ENCODE results near the gene SMYD1.

Gene SMYD1

DNA sequence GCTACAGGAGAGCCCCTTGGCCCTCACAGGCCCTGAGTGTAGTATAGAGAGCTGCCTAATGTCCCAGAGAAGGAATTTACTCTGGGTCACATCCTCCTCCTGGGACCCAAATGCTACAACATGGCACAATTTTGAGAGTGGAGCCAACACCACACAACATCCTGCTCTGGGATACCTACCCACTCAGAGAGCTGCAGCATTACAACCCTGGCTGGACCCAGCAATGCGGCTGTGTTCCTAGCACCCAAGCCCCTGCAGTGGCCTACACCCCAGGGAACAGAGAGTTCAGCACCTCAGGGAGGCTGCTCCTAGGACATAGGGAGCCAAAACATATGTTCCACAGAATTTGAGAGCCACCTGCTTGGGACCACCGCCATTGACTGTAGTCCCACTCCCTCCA lies 79.5 kb downstream of the SMYD1 start:
- H2BK12ac ChIP-seq (ENCODE audit: low read length): no peak overlapping the region
- H2AFZ ChIP-seq (ENCODE audit: insufficient read depth, low read length, poor library complexity): no peak overlapping the region
- no peaks in the 10 kb centered on the region for H3K4me1 ChIP-seq (ENCODE audit: control insufficient read depth in 1 of 2, insufficient read depth in 2 of 2, low read length in 2 of 2)
- no peaks in the 10 kb centered on the region for H3K79me2 ChIP-seq (ENCODE audit: control insufficient read depth, insufficient read depth, low read length, poor library complexity)
- H3K4ac ChIP-seq (ENCODE audit: low read depth, low read length): no peak overlapping the region
- H2BK5ac ChIP-seq (ENCODE audit: low read depth, low read length, poor library complexity): no peak overlapping the region
- H3K4me3 ChIP-seq (ENCODE audit: low read depth, low read length): no peak overlapping the region
- no peak overlapping the region for H4K8ac ChIP-seq (ENCODE audit: low read depth, low read length)
- H3K4me2 ChIP-seq (ENCODE audit: low read length): no peak overlapping the region
- peaks cover 7% of the 10 kb centered on the region for H3K9me3 ChIP-seq (ENCODE audit: insufficient read depth, low read depth, low read length)
- no CpG with 5 or more reads among the region's 2 CpGs for WGBS (ENCODE audit: extremely low coverage, insufficient coverage, insufficient read length)
- DNase-seq: no peak
- H3K14ac ChIP-seq (ENCODE audit: low read length): no peak overlapping the region
- no peak overlapping the region for H3K9ac ChIP-seq (ENCODE audit: low read length)
- no peak overlapping the region for H2BK120ac ChIP-seq (ENCODE audit: insufficient read depth, low read length, poor library complexity)
- no peak overlapping the region for H3K18ac ChIP-seq (ENCODE audit: low read length)
- no peak overlapping the region for H3K27ac ChIP-seq (ENCODE audit: low read depth, low read length)
- no peak overlapping the region for H2AK5ac ChIP-seq (ENCODE audit: low read length)
- H4K12ac ChIP-seq (ENCODE audit: low read depth, low read length): no peak overlapping the region
- no peaks in the 10 kb centered on the region for H3K27me3 ChIP-seq (ENCODE audit: insufficient read depth, low read length)
- H4K91ac ChIP-seq (ENCODE audit: low read depth, low read length): no peak overlapping the region
- H3K23ac ChIP-seq (ENCODE audit: low read length): no peak overlapping the region
- no peaks in the 10 kb centered on the region for H3K79me1 ChIP-seq (ENCODE audit: low read length)
- H3K36me3 ChIP-seq (ENCODE audit: control insufficient read depth in 1 of 2, insufficient read depth in 2 of 2, low read length in 2 of 2): no peaks in the 10 kb centered on the region

DNA sequence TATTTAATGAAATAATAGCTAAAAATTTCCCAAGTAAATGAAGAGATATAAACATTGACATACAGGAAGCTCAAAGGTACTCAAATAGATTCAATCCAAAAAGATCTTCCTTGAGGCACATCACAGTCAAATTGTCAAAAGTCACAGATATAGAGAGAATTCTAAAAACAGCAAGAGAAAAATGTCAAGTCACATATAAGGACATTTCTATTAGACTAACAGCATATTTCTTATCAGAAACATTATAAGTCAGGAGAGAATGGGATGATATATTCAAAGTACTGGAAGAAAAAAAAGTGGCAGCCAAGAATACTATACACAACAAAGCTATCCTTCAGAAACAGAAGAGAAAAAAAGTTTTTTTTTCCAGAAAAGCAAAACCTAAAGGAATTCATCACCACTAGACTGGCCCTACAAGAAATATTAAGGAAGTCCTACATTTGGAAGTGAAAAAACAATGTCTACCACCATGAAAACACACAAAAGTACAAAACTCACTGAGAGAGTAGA lies 81.4 kb downstream of the SMYD1 start:
- no peak overlapping the region for H3K4me2 ChIP-seq (ENCODE audit: low read length)
- no peaks in the 10 kb centered on the region for H3K79me2 ChIP-seq (ENCODE audit: control insufficient read depth, insufficient read depth, low read length, poor library complexity)
- H2BK12ac ChIP-seq (ENCODE audit: low read length): no peak overlapping the region
- no peak overlapping the region for H4K12ac ChIP-seq (ENCODE audit: low read depth, low read length)
- H3K9me3 ChIP-seq (ENCODE audit: insufficient read depth, low read depth, low read length): peaks cover 7% of the 10 kb centered on the region
- H3K23ac ChIP-seq (ENCODE audit: low read length): no peak overlapping the region
- H3K18ac ChIP-seq (ENCODE audit: low read length): no peak overlapping the region
- H3K27me3 ChIP-seq (ENCODE audit: insufficient read depth, low read length): no peaks in the 10 kb centered on the region
- H2BK120ac ChIP-seq (ENCODE audit: insufficient read depth, low read length, poor library complexity): no peak overlapping the region
- H4K8ac ChIP-seq (ENCODE audit: low read depth, low read length): no peak overlapping the region
- H2AK5ac ChIP-seq (ENCODE audit: low read length): no peak overlapping the region
- no peak overlapping the region for H2BK5ac ChIP-seq (ENCODE audit: low read depth, low read length, poor library complexity)
- no peak overlapping the region for H3K14ac ChIP-seq (ENCODE audit: low read length)
- H3K4ac ChIP-seq (ENCODE audit: low read depth, low read length): no peak overlapping the region
- H3K36me3 ChIP-seq (ENCODE audit: control insufficient read depth in 1 of 2, insufficient read depth in 2 of 2, low read length in 2 of 2): no peaks in the 10 kb centered on the region
- no peaks in the 10 kb centered on the region for H3K79me1 ChIP-seq (ENCODE audit: low read length)
- no peaks in the 10 kb centered on the region for H3K4me1 ChIP-seq (ENCODE audit: control insufficient read depth in 1 of 2, insufficient read depth in 2 of 2, low read length in 2 of 2)
- no peak overlapping the region for H3K27ac ChIP-seq (ENCODE audit: low read depth, low read length)
- no peak overlapping the region for H4K91ac ChIP-seq (ENCODE audit: low read depth, low read length)
- no peak for DNase-seq
- H2AFZ ChIP-seq (ENCODE audit: insufficient read depth, low read length, poor library complexity): no peak overlapping the region
- no peak overlapping the region for H3K4me3 ChIP-seq (ENCODE audit: low read depth, low read length)
- no peak overlapping the region for H3K9ac ChIP-seq (ENCODE audit: low read length)

GRCh38 chr2:88159481-88159880 lies 91.9 kb downstream of the SMYD1 start:
- Histone ChIP-seq H2BK5ac (ENCODE audit: low read depth, low read length, poor library complexity) (no peak overlapping the region), H3K23ac (ENCODE audit: low read length) (no peak overlapping the region), H3K27me3 (ENCODE audit: insufficient read depth, low read length) (no peaks in the 10 kb centered on the region), H3K9me3 (ENCODE audit: insufficient read depth, low read depth, low read length) (no peaks in the 10 kb centered on the region), H2BK120ac (ENCODE audit: insufficient read depth, low read length, poor library complexity) (no peak overlapping the region), H2AK5ac (ENCODE audit: low read length) (no peak overlapping the region), H4K91ac (ENCODE audit: low read depth, low read length) (no peak overlapping the region), H3K18ac (ENCODE audit: low read length) (no peak overlapping the region), H3K36me3 (ENCODE audit: control insufficient read depth in 1 of 2, insufficient read depth in 2 of 2, low read length in 2 of 2) (no peaks in the 10 kb centered on the region), H3K9ac (ENCODE audit: low read length) (no peak overlapping the region), H3K79me2 (ENCODE audit: control insufficient read depth, insufficient read depth, low read length, poor library complexity) (no peaks in the 10 kb centered on the region), H3K27ac (ENCODE audit: low read depth, low read length) (no peak overlapping the region), H3K4me3 (ENCODE audit: low read depth, low read length) (no peak overlapping the region), H3K4ac (ENCODE audit: low read depth, low read length) (no peak overlapping the region), H4K12ac (ENCODE audit: low read depth, low read length) (no peak overlapping the region), H2BK12ac (ENCODE audit: low read length) (peak overlapping the region; percentile 18), H2AFZ (ENCODE audit: insufficient read depth, low read length, poor library complexity) (no peak overlapping the region), H4K8ac (ENCODE audit: low read depth, low read length) (no peak overlapping the region), H3K79me1 (ENCODE audit: low read length) (no peaks in the 10 kb centered on the region), H3K14ac (ENCODE audit: low read length) (no peak overlapping the region), H3K4me2 (ENCODE audit: low read length) (no peak overlapping the region), H3K4me1 (ENCODE audit: control insufficient read depth in 1 of 2, insufficient read depth in 2 of 2, low read length in 2 of 2) (no peaks in the 10 kb centered on the region)
- WGBS (ENCODE audit: extremely low coverage, insufficient coverage, insufficient read length): no CpG with 5 or more reads among the region's 3 CpGs
- no peak for DNase-seq

DNA sequence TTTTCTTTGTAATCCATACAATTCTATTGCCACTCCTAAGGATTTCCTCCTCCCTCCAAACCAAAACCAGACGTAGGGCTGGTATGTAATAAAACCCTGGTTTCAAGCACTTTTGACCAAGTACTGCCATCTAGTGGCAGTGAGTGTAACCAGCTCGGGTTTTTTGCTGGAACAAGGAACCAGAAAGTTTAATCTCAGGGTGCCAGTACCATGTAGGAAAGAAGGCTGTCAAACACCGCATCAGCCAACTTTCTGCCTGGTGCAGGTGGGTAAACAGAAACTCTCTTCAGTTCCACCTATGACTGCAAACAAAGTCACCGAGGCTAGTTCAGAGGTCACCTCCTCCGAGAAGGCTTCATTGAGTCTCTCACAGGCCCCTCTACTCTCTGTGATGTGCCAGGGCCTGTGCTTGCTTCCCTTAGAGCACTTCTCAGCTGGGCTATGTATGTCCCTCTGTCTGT lies 92.4 kb downstream of the SMYD1 start:
- no peak overlapping the region for H2BK5ac ChIP-seq (ENCODE audit: low read depth, low read length, poor library complexity)
- no peak overlapping the region for H2AFZ ChIP-seq (ENCODE audit: insufficient read depth, low read length, poor library complexity)
- H3K27me3 ChIP-seq (ENCODE audit: insufficient read depth, low read length): no peaks in the 10 kb centered on the region
- H2AK5ac ChIP-seq (ENCODE audit: low read length): no peak overlapping the region
- H3K23ac ChIP-seq (ENCODE audit: low read length): no peak overlapping the region
- no peak overlapping the region for H4K91ac ChIP-seq (ENCODE audit: low read depth, low read length)
- no peak overlapping the region for H3K14ac ChIP-seq (ENCODE audit: low read length)
- no peaks in the 10 kb centered on the region for H3K9me3 ChIP-seq (ENCODE audit: insufficient read depth, low read depth, low read length)
- DNase-seq: peak; percentile 55 to 90
- no peaks in the 10 kb centered on the region for H3K79me1 ChIP-seq (ENCODE audit: low read length)
- H3K4me2 ChIP-seq (ENCODE audit: low read length): no peak overlapping the region
- H3K4ac ChIP-seq (ENCODE audit: low read depth, low read length): no peak overlapping the region
- no peak overlapping the region for H4K12ac ChIP-seq (ENCODE audit: low read depth, low read length)
- peak overlapping the region; percentile 67 for H2BK12ac ChIP-seq (ENCODE audit: low read length)
- no peak overlapping the region for H3K18ac ChIP-seq (ENCODE audit: low read length)
- no peak overlapping the region for H3K27ac ChIP-seq (ENCODE audit: low read depth, low read length)
- no peaks in the 10 kb centered on the region for H3K36me3 ChIP-seq (ENCODE audit: control insufficient read depth in 1 of 2, insufficient read depth in 2 of 2, low read length in 2 of 2)
- no peaks in the 10 kb centered on the region for H3K79me2 ChIP-seq (ENCODE audit: control insufficient read depth, insufficient read depth, low read length, poor library complexity)
- no peak overlapping the region for H3K9ac ChIP-seq (ENCODE audit: low read length)
- WGBS (ENCODE audit: extremely low coverage, insufficient coverage, insufficient read length): no CpG with 5 or more reads among the region's 5 CpGs
- H3K4me3 ChIP-seq (ENCODE audit: low read depth, low read length): no peak overlapping the region
- H3K4me1 ChIP-seq (ENCODE audit: control insufficient read depth in 1 of 2, insufficient read depth in 2 of 2, low read length in 2 of 2): no peaks in the 10 kb centered on the region
- no peak overlapping the region for H4K8ac ChIP-seq (ENCODE audit: low read depth, low read length)
- H2BK120ac ChIP-seq (ENCODE audit: insufficient read depth, low read length, poor library complexity): no peak overlapping the region
